ENCODE data around the gene SMAD3.

SMAD3 gene

DNA sequence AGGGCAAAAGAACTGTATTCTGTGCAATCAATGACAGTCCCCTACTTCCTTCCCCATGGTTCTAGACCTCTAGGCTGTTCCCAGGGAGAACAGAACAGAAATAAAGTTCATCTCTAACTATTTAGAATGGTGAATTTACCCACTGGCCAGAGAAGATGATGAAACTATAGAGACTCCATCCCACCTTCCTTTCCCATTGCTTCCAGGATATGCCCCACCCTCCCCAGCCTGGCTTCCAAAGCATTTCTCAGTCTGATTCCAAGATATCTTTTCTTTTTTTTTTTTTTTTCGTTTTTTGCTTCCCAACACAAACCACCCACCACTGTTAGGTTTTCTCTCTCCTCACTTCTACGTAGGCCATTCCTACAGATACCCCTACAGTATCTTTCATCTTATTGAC, 25.1 kb upstream of the SMAD3 start:
- TF ChIP-seq GABPA (IDR thresholded peaks at IDR 0.05; ENCODE audit: low read depth) (no peak), REST (IDR thresholded peaks at IDR 0.05; ENCODE audit: insufficient replicate concordance, low read depth) (no peak), CTCF (IDR thresholded peaks at IDR 0.05; ENCODE audit: insufficient read depth, low read length) (no peak), SPI1 (IDR thresholded peaks at IDR 0.05; ENCODE audit: borderline replicate concordance, low read depth) (no peak), POLR2AphosphoS5 (IDR thresholded peaks at IDR 0.05; ENCODE audit: low read depth) (no peak)
- Histone ChIP-seq H3K4me3 (replicated peaks; ENCODE audit: insufficient read depth, low read length) (no peak overlapping the region), H3K27ac (replicated peaks) (no peak overlapping the region), H3K27me3 (ENCODE audit: insufficient read depth, poor library complexity, severe bottlenecking) (no peaks in the 10 kb centered on the region)
- DNase-seq (ENCODE audit: low read depth in 1 of 2, low spot score in 1 of 2) = no peak

- TF ChIP-seq REST (IDR thresholded peaks at IDR 0.05; ENCODE audit: insufficient replicate concordance, low read depth) (no peak), CTCF (IDR thresholded peaks at IDR 0.05; ENCODE audit: insufficient read depth, low read length) (no peak), GABPA (IDR thresholded peaks at IDR 0.05; ENCODE audit: low read depth) (no peak), POLR2AphosphoS5 (IDR thresholded peaks at IDR 0.05; ENCODE audit: low read depth) (no peak), SPI1 (IDR thresholded peaks at IDR 0.05; ENCODE audit: borderline replicate concordance, low read depth) (no peak)
- DNase-seq (ENCODE audit: low read depth in 1 of 2, low spot score in 1 of 2) = peak in 1 of 2 experiments; percentile 39
- no peaks in the 10 kb centered on the region for H3K27me3 ChIP-seq (ENCODE audit: insufficient read depth, poor library complexity, severe bottlenecking)
- H3K4me3 ChIP-seq (replicated peaks; ENCODE audit: insufficient read depth, low read length) = no peak overlapping the region
- no peak overlapping the region for H3K27ac ChIP-seq (replicated peaks)
These were observed 22.8 kb upstream of the SMAD3 start for GRCh38 chr15:67042551-67043142.

- no peaks in the 10 kb centered on the region for H3K27me3 ChIP-seq (ENCODE audit: insufficient read depth, poor library complexity, severe bottlenecking)
- no peak overlapping the region for H3K27ac ChIP-seq (replicated peaks)
- no peak for TF ChIP-seq REST (IDR thresholded peaks at IDR 0.05; ENCODE audit: insufficient replicate concordance, low read depth)
- no peak for TF ChIP-seq POLR2AphosphoS5 (IDR thresholded peaks at IDR 0.05; ENCODE audit: low read depth)
- no peak for TF ChIP-seq SPI1 (IDR thresholded peaks at IDR 0.05; ENCODE audit: borderline replicate concordance, low read depth)
- no peak for TF ChIP-seq CTCF (IDR thresholded peaks at IDR 0.05; ENCODE audit: insufficient read depth, low read length)
- TF ChIP-seq GABPA (IDR thresholded peaks at IDR 0.05; ENCODE audit: low read depth) = no peak
- no peak for DNase-seq (ENCODE audit: low read depth in 1 of 2, low spot score in 1 of 2)
- H3K4me3 ChIP-seq (replicated peaks; ENCODE audit: insufficient read depth, low read length) = no peak overlapping the region
These were observed 21.2 kb upstream of the SMAD3 start for GRCh38 chr15:67043939-67044771.
